Keratinocyte (primary cell): Measurements from ENCODE around the gene TMEM247.

Experiments
- CTCF ChIP-seq, 3 experiments: IDR thresholded peaks in 1 of 3; conservative IDR thresholded peaks in 1 of 3; optimal IDR thresholded peaks in 1 of 3; 2 replicates in 2 of 3; 3 replicates in 1 of 3; pipeline versions ENCODE3 to v1.5.1; 2011; ENCODE audit warnings: low read length in 3 of 3, mild to moderate bottlenecking in 3 of 3, moderate library complexity in 2 of 3, control low read depth in 1 of 3, inconsistent platforms in 1 of 3; ENCODE audit not compliant: insufficient read depth in 2 of 3; ENCODE audit errors: extremely low read depth in 1 of 3
- EZH2 ChIP-seq: IDR thresholded peaks from one replicate; pipeline ENCODE4 v1.6.1; 2012; ENCODE audit warnings: inconsistent platforms, mild to moderate bottlenecking, low read length, moderate library complexity

- TF ChIP-seq EZH2 = no peak
- TF ChIP-seq CTCF (optimal IDR thresholded peaks at IDR 0.05 in 1 of 3, IDR thresholded peaks at IDR 0.05 in 1 of 3, conservative IDR thresholded peaks at IDR 0.05 in 1 of 3; ENCODE audit: extremely low read depth in 1 of 3, insufficient read depth in 2 of 3, low read length in 3 of 3) = no peak
Observed at GRCh38 chr2:46469700-46470099, 9.7 kb upstream of the TMEM247 start.
